AG09319 (cell line): ENCODE data around the gene MPP7.
"Not testable (repeated sequence)": the region's sequence is repeated elsewhere in the genome, so short reads cannot be mapped to it uniquely, and the experiment has no call there.

ENCODE experiments used
- DNase-seq: peaks from one replicate; pipeline ENCODE4 v3.0.0-alpha.2; 2010; ENCODE audit warnings: low read depth; ENCODE audit errors: extremely low read depth
- CTCF ChIP-seq: IDR thresholded peaks from 2 replicates; pipeline ENCODE4 v1.5.1; 2011; ENCODE audit warnings: low read depth, mild to moderate bottlenecking, inconsistent platforms, low read length, moderate library complexity

MPP7 gene

DNA sequence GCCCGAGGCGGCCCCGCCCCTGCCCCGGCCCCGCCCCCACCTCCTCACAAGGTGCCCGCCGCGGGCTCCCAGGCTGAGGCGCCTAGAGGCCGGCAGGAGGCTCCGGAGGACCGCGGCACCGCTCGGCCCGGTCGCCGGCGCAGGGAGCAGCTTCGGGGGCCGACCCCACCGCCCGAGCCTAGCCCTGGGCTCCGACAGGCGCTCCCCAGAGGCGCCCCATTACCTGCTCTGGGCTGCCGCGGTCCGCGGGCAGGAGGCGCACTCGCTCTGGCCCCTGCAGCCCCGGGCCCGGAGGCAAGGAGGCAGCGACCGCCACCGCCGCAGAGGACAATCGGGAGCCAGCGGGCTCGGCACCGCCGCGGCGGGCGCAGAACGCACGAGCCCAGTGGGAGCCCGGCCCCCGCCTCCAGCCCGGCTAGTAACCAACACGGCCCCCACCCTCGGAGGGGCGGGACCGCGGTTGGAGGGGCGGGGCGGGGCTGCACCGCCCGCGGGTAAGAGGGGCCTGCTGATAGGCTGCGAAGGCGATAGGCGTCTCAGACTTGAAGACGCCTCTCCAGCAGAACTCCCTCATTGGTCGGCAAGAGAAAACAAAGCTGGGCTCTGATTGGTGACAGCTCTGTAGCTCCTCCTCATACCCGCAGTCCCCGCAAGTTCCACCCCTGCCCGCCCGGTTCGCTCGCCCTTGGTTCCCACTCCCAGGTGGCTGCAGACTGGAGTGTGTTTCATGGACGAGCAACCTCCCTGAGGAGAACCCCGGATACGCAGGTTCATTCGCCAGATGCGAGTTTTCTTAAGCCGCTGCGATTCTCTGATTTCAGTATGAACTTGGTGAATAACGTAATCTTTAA lies at the start of gene MPP7:
MPP7 (minus strand) TSS at position 427 of the 851 bp plus-strand sequence. CDS start 64,460 bp downstream, outside the sequence.
- peak; percentile 7 for TF ChIP-seq CTCF
- DNase-seq, result peak; percentile 91

GRCh38 chr10:28349892-28350291 lies 47.0 kb upstream of the MPP7 start:
- DNase-seq, result no peak

DNA sequence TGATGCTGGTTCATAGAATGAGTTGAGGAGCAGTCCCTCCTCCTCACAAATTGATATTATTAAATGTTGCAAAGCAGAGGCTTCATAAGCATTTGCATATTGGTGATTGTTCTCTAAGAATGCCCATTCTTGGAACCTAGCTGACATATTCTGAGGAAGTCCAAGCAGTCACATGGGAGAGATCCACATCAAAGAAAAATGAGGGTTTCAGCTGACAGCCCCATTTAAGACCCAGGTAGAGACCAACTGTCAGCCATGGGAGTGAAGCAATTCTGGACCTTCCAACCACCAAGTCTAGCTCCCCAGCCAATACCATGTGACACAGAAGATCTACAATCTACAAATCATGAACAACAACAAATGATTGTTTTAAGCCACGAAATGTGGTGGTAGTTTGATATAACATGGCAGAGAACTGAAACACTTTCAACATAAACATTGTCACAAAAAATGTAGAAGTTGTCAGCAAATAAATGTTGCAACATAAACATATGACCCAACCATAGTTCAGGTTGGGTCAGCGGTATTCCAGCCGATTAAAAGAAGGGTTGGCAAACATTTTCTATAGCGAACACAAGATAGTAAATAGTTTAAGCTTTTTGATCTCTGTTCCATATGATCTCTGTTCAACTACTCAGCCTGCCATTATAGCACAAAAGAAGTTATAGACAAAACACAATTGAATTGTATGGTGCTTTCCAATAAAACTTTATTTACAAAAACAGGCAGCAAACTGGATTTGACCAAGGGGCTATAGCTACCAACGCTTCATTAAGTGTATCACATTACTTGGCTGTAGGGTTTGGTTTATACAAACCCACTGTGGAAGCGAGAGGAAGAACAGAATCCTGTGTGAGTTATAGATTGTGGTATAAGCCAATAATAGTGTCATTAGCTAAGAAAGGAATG lies 41.4 kb upstream of the MPP7 start:
- TF ChIP-seq CTCF, result no peak
- DNase-seq, result no peak

More at GRCh38 chr10:28349892-28350291, 47.0 kb upstream of the MPP7 start:
- TF ChIP-seq CTCF, result no peak

DNA sequence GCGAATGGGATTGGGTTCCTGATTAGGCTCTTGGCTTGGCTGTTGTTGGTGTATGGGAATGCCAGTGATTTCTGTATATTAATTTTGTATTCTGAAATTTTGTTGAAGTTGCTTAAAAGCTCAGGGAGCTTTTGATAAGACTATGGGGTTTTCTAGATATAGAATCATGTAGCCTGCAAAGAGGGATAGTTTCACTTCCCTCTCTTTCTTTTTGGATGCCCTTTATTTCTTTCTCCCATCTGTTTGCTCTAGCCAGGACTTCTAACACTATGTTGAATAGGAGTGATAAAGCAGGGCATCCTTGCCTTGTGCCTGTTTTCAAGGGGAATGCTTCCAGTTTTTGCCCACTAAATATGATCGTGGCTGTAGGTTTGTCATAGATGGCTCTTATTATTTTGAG lies 40.4 kb upstream of the MPP7 start:
- DNase-seq, result no peak
- TF ChIP-seq CTCF, result no peak

DNA sequence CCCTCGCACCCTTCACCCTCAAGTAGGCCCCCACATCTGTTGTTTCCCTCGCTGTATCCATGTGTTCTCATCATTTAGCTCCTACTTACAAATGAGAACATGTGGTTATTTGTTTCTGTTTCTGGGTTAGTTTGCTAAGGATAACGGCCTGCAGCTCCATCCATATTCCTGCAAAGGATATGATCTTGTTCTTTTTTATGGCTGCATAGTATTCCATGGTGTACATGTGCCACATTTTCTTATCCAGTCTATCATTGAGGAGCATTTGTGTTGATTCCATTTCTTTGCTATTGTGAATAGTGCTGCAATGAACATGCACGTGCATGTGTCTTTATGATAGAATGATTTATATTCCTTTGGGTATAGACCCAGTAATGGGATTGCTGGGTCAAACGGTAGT lies 38.8 kb upstream of the MPP7 start:
- not testable (repeated sequence) for DNase-seq

DNA sequence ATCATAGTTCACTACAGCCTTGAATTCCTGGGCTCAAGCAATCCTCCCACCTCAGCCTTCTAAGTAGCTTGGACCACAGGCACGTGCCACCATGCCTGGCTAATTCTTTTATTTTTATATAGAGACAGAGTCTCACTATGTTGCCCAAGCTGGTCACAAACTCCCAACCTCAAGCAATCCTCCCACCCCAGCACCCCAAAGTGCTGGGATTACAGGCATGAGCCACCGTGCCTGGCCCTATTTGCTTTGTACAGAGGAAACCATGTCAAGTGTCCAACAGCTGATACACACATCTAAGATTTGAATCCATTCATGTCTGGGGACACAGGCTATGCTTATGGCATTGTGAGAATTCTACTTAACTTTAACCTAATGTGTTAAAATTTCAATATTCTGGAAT lies 29.9 kb upstream of the MPP7 start:
- no peak for TF ChIP-seq CTCF
- no peak for DNase-seq

DNA sequence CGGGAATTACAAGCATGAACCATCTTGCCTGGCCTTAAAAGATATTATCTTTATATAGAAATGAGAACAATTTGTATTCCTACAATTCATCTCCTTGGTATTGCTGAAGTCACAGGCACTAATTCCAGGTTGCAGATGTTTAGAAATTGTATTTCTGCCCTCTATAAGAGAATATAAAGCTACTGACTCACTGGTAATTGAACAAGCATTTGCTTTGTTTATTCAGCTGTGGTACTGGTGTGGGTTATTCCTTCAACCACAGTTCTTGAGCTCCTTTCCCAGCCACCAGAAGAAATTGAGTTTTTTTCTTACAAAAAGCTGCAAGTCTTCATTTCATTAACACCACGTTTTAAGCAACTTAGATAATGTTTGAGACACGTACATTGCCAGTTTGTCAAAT lies 29.0 kb upstream of the MPP7 start:
- DNase-seq, result peak; percentile 18
- TF ChIP-seq CTCF, result no peak
